IPS DF 6.9 (cell line): ENCODE measurements around the gene CEND1.

ENCODE experiments used
- DNase-seq: peaks from one replicate; pipeline ENCODE4 v3.0.0-alpha.2; 2013; ENCODE audit warnings: low read depth, low spot score
- H3K27ac ChIP-seq: one replicate; pipeline ENCODE4 v1.5.1; 2013; ENCODE audit warnings: low read length, control low read depth
- H3K27me3 ChIP-seq: 2 replicates; pipeline ENCODE4 v1.6.1; 2013; ENCODE audit warnings: mild to moderate bottlenecking, low read length; ENCODE audit not compliant: control insufficient read depth, insufficient read depth
- H3K36me3 ChIP-seq: 2 replicates; pipeline ENCODE4 v1.6.1; 2013; ENCODE audit warnings: low read length; ENCODE audit not compliant: control insufficient read depth, insufficient read depth
- H3K4me1 ChIP-seq: 2 replicates; pipeline ENCODE4 v1.6.1; 2013; ENCODE audit warnings: low read length; ENCODE audit not compliant: control insufficient read depth, insufficient read depth
- H3K4me3 ChIP-seq: 2 replicates; pipeline ENCODE4 v1.5.1; 2013; ENCODE audit warnings: mild to moderate bottlenecking, low read length
- H3K9me3 ChIP-seq: 2 replicates; pipeline ENCODE4 v1.6.1; 2013; ENCODE audit warnings: low read length, inconsistent platforms; ENCODE audit not compliant: control insufficient read depth, insufficient read depth
- WGBS: extraction: QIAGEN DNeasy Blood & Tissue Kit; methylation state at CpG from one replicate; pipeline ENCODE4 v1.1.7; 2013; ENCODE audit warnings: mixed read lengths, missing lambda C conversion rate; ENCODE audit not compliant: insufficient read length, insufficient coverage; 5-methylcytosine and 5-hydroxymethylcytosine counted together

CEND1 gene

DNA sequence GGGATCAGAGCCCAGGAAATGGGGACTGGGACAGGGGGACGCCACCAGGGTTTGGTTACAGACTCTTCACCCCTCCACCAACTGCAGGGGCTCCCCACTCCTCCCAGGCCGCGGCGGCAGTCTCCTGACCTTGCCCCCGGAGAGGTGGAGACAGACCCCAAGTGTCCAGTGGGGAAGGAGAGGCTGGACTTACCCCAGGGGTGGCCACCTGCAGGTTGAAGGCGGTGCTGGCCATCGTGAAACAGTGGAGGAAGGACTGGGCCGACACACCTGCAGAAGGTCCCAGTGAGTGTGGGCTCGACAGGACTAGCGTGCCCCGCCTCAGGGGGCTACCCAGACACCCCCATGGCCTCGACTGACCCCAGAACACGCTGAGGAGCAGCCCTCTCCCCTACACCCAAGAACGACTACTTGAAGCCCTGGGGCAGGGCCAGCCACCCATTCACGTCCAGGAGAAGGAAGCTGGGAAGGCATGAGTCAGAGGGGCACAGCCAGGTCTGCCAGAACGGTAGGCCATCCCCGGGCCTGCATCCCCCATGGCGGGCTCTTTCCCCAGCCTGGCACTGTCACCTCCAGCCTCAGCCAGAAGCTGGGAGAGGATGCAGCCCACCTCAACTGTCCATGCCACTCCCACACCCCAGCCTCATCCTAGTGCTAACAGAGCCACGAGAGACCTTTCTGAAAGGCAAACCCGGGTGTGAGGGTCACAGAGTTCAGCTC lies 14.9 kb downstream of the CEND1 start:
- no CpG with 5 or more reads among the region's 20 CpGs for whole genome bisulfite sequencing
- Histone ChIP-seq H3K4me3 (no peak overlapping the region), H3K27me3 (no peaks in the 10 kb centered on the region), H3K9me3 (no peaks in the 10 kb centered on the region), H3K36me3 (peaks cover 33% of the 10 kb centered on the region), H3K27ac (no peak overlapping the region), H3K4me1 (0 out of 2 replicates have a peak, but pooled peaks cover 4% of the 10 kb centered on the region)
- no peak for DNase-seq

DNA sequence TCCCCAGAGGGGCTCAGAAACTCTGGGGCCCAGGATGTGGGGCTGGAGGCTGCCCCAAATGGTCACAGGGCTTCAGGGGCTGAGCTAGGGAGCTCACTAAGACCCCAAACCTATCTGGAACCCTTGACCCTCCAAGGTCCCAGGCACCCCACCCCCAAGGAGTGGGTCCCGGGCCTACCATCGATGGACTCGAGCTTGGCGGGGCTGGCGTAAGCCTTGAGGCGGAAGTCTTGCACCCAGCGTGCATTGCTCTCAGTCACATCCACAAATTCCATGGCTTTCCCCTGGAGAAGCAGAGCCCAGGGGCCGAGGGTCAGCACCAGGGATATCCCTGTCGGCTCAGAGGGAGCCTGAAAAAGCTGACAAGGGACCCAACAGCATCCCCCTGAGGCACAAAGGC lies 16.1 kb downstream of the CEND1 start:
- H3K4me1 ChIP-seq, result 0 out of 2 replicates have a peak, but pooled peaks cover 4% of the 10 kb centered on the region
- H3K36me3 ChIP-seq, result peaks cover 36% of the 10 kb centered on the region
- H3K4me3 ChIP-seq, result no peak overlapping the region
- H3K9me3 ChIP-seq, result no peaks in the 10 kb centered on the region
- no peak for DNase-seq
- WGBS, result no CpG with 5 or more reads among the region's 9 CpGs
- no peaks in the 10 kb centered on the region for H3K27me3 ChIP-seq
- no peak overlapping the region for H3K27ac ChIP-seq

DNA sequence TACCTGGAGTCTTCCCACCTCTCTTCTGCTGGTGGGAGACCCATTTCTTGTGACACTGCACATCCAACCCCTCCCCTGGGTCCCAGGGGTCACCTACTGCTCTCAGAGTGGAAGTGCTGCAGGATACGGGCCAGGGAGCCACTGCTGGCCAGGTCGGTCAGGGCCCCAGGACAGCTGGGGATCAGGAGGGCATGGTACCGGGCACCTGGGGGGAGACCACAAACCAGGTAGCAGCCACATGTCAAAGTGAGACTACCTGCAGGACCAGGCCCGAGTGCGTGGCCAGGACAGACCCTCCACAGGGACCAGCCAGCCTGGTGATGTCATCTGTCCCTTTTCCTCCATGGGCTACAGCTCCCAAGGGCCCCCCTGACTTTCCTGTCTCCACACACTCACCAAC lies 16.5 kb downstream of the CEND1 start:
- no peak overlapping the region for H3K27ac ChIP-seq
- WGBS, result no CpG with 5 or more reads among the region's 5 CpGs
- DNase-seq, result no peak
- H3K36me3 ChIP-seq, result peaks cover 36% of the 10 kb centered on the region
- H3K9me3 ChIP-seq, result no peaks in the 10 kb centered on the region
- 0 out of 2 replicates have a peak, but pooled peaks cover 4% of the 10 kb centered on the region for H3K4me1 ChIP-seq
- H3K4me3 ChIP-seq, result no peak overlapping the region
- H3K27me3 ChIP-seq, result no peaks in the 10 kb centered on the region

DNA sequence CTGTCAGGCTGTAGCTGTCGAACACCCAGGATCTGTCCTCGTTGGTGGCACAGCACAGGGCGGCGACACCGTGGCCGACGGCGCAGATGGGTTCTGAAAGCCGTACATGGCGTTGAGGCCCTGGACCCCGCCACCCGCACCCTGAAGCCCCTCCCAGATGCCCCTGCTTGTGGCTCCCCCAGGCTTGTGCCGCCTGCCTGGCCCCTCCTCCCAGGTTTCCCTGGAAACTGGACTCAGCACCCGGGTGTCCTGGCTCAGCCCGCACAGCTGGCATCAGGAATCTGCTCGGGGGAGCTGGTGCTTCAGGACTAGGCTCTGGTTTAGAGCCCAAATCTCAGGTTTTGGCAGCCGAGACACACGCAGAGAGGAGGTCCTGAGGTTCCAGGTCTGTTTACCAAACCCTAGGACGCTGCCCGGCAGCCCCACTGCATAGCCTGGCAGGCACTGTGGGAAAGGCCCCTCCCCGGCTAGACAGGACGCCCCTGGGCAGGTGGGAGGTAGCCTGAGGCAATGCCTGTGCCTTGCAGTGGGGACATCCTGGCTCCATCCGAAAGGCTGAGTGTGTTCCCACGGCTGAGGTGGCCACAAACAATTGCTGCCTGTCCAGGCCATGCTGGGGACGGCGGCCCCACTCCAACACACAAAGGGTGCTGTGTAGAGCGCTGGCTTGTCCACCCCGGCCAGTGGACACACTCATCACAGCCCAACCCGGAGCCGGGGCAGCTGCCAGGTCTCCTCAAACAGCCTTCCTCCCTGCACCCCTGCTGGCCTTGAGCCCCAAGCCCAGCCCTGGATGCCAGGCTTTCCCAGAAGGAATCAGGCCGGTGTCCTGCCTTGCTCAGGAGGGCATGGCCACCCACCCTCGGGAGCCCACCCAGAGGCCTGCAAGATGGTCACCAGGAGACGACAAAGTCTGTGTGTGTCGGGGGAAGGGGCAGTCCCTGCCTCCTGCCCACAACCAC lies 17.2 kb downstream of the CEND1 start:
- H3K27me3 ChIP-seq, result no peaks in the 10 kb centered on the region
- H3K4me1 ChIP-seq, result 0 out of 2 replicates have a peak, but pooled peaks cover 2% of the 10 kb centered on the region
- H3K4me3 ChIP-seq, result no peak overlapping the region
- DNase-seq, result no peak
- no CpG with 5 or more reads among the region's 34 CpGs for WGBS
- no peaks in the 10 kb centered on the region for H3K9me3 ChIP-seq
- peaks cover 36% of the 10 kb centered on the region for H3K36me3 ChIP-seq
- H3K27ac ChIP-seq, result no peak overlapping the region

DNA sequence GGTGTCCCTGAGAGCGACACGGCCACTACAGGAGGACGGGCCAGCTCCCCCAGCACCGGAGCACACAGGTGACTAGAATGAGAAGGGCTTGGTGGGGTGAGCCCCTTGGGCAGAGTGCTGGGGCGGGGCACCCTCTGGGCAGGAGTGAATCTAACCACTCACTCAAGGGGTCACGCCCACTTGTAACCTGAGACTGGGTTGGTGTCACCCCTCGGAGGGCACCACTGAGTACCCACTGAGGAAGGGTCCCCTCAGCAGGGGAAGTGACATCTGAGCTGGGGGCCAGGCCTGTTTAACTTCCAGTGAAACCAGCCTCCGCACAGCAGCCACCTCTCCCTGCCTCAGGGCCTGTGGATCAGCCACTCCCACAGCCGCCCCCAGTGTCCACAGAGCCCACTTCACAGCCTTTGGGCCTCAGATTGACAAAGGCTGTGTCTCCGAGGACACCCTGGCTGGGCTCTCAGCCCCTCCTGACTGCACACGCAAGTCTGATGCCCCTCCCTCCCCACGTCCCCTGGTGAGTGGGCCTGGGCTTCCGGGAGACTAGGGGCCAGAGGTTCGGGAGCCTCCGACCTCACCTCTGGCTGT lies 18.2 kb downstream of the CEND1 start:
- Histone ChIP-seq H3K4me1 (0 out of 2 replicates have a peak, but pooled peaks cover 2% of the 10 kb centered on the region), H3K27ac (no peak overlapping the region), H3K36me3 (peaks cover 38% of the 10 kb centered on the region), H3K4me3 (no peak overlapping the region), H3K27me3 (no peaks in the 10 kb centered on the region), H3K9me3 (no peaks in the 10 kb centered on the region)
- no peak for DNase-seq
- WGBS, result no CpG with 5 or more reads among the region's 15 CpGs

DNA sequence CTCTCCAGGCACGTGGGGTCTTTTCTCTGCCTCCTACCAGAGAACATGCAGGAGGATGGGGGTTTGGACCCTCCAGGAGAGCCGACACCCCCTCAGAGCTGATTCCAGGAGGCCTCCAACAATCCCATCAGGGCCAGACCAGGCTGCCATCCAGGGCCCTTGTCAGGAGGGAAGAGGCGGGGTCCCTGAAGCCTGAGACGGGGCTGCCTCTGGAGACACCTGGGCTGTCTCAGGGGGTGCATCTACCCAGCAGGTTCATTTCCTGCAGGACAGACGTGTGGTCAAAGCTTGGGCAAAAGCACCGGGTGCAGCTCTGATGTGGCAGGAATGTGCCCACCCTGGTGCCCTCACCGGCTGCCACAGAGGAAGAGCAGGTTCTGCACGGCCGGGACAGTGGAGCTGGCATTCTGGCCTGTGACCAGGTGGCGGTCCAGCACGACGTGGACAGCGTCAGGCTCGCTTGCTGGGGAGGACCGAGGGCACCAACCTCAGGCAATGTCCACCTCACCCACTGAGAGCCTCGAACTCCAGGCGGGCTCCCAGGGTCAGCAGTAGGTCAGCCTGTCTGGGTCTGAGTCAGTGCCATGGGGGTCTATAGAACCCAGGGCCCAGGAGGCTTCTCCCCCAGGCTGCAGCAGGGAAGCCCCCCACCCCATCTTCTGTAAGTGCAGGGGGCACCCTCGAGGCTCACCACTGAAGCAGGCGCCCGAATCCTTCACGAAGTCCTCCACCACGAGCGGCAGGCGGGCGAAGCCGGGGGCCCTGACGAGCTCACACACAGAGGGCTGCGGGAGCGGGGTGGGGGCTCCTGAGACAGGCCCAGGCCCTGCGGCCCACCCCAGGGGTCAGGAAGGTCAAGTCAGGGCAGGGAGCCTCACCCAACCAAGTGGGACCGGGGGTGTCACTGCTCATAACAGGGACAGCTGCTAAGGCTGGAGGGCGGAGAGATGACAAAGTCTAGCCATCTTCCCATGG lies 19.0 kb downstream of the CEND1 start:
- H3K27me3 ChIP-seq, result no peaks in the 10 kb centered on the region
- H3K4me3 ChIP-seq, result no peak overlapping the region
- H3K4me1 ChIP-seq, result 0 out of 2 replicates have a peak, but pooled peaks cover 2% of the 10 kb centered on the region
- no CpG with 5 or more reads among the region's 32 CpGs for WGBS
- DNase-seq, result no peak
- H3K27ac ChIP-seq, result no peak overlapping the region
- H3K36me3 ChIP-seq, result peaks cover 39% of the 10 kb centered on the region
- no peaks in the 10 kb centered on the region for H3K9me3 ChIP-seq

DNA sequence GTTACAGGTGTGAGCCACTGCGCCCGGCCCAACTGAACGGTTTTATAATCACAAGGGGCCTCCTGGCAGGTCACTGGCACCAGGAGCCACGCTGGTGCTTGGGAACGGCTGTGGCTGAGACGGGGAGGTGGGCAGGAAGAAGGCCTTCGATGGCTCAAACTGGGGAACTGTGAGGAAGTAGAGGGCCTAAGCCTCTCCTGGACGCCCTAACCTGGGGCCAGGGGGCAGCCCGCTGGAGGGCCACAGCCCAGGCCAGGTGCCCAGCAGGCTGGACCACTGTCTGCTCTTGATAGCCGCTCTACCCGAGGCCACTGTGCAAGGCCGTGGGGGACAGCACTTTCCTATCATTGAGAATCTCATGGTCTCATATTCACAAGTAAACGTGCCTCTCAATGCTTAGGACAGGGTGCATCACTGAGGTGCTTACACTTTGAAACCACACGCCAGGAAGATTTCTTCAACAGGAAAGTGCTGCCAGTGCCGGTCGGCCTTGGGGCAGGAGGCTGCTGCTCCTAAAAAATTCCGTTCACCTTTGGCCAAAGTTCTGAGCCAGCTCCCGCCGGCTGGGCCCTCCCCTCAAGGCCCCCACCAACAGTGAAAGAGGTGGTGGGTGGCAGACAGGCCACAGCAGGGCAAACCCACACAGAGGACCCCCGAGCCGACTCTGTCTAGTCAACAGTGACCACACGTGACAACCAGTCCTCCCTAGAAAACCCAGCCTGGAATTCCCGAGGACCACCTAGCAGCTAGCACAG lies 19.8 kb downstream of the CEND1 start:
- Histone ChIP-seq H3K36me3 (peaks cover 39% of the 10 kb centered on the region), H3K27ac (no peak overlapping the region), H3K9me3 (no peaks in the 10 kb centered on the region), H3K4me3 (no peak overlapping the region), H3K4me1 (0 out of 2 replicates have a peak, but pooled peaks cover 2% of the 10 kb centered on the region), H3K27me3 (no peaks in the 10 kb centered on the region)
- no CpG with 5 or more reads among the region's 23 CpGs for WGBS
- no peak for DNase-seq

DNA sequence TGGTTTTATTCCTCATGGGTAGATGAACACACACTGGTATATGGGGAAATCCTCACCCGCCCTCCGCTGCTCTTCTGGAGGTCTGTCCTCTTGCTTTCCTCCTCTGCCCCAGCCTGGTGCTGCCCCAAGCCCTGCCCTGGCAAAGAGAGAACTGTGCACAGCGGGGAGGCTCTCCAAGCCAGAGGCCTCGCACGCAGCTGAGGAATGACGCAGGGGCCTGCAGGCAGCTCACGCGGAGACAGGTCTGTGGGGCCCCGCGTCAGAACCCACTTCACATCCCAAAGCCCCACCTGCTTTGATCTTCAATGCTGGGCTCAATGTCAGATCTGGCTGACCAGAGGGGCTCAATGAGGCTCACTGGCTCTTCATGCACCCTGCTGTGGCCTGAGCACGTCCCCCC lies 22.7 kb downstream of the CEND1 start:
- no peak overlapping the region for H3K4me3 ChIP-seq
- H3K27ac ChIP-seq, result no peak overlapping the region
- no peaks in the 10 kb centered on the region for H3K27me3 ChIP-seq
- no CpG with 5 or more reads among the region's 11 CpGs for WGBS
- H3K9me3 ChIP-seq, result no peaks in the 10 kb centered on the region
- peaks cover 6% of the 10 kb centered on the region for H3K4me1 ChIP-seq
- H3K36me3 ChIP-seq, result peaks cover 41% of the 10 kb centered on the region
- no peak for DNase-seq

DNA sequence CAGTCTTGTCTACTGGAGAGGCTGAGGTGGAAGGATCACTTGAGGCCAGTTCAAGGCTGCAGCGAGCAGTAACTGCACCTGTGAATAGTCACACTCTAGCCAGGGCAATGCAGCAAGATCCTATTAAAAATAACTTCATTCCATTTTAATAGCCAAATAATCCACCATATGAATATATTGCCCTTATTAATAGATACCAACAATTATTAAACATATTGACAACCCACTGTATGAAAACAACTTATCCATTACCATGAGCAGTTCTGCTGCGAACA lies 23.0 kb downstream of the CEND1 start:
- no peak for DNase-seq
- Histone ChIP-seq H3K27ac (no peak overlapping the region), H3K27me3 (no peaks in the 10 kb centered on the region), H3K9me3 (no peaks in the 10 kb centered on the region), H3K4me3 (no peak overlapping the region), H3K4me1 (peaks cover 6% of the 10 kb centered on the region), H3K36me3 (peaks cover 38% of the 10 kb centered on the region)
- WGBS, result no CpG with 5 or more reads among the region's 2 CpGs
